NCI-H2196 treated with DMSO at 0.1 percent for 48 hours (cell line): ENCODE data around the gene KNDC1.

ENCODE experiments used
- DNase-seq: peaks from one replicate; lab custom pipeline; 2025; ENCODE audit not compliant: unreplicated experiment; lab: John Stamatoyannopoulos, UW

The KNDC1 gene

GRCh38 chr10:133189256-133189655 lies 29.2 kb downstream of the KNDC1 start:
- no peak for DNase-seq

GRCh38 chr10:133189726-133190125 lies 29.7 kb downstream of the KNDC1 start:
- DNase-seq = no peak

DNA sequence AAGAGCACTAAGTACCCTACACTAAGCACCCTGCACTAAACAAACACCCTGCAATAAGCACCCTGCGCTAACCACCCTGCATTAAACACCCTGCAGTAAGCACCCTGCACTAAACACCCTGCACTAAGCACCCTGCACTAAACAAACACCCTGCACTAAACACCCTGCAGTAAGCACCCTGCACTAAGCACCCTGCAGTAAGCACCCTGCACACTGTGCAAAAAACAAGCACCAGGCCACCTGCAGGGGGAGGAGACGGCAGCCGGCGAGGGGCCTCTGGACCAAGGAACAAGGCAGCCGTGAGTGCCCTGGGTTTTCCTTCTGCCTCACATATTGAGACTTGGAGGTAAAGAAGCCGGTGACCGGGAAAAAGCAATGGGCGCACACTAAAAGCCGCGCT lies 30.2 kb downstream of the KNDC1 start:
- no peak for DNase-seq

GRCh38 chr10:133191651-133192050 lies 31.6 kb downstream of the KNDC1 start:
- no peak for DNase-seq

GRCh38 chr10:133194151-133194550 lies 34.1 kb downstream of the KNDC1 start:
- DNase-seq = no peak

- DNase-seq = no peak
Measured at GRCh38 chr10:133195096-133195495, 35.1 kb downstream of the KNDC1 start.

GRCh38 chr10:133195611-133196010 lies 35.6 kb downstream of the KNDC1 start:
- no peak for DNase-seq

GRCh38 chr10:133196221-133196915 lies 36.3 kb downstream of the KNDC1 start:
- DNase-seq = no peak

DNA sequence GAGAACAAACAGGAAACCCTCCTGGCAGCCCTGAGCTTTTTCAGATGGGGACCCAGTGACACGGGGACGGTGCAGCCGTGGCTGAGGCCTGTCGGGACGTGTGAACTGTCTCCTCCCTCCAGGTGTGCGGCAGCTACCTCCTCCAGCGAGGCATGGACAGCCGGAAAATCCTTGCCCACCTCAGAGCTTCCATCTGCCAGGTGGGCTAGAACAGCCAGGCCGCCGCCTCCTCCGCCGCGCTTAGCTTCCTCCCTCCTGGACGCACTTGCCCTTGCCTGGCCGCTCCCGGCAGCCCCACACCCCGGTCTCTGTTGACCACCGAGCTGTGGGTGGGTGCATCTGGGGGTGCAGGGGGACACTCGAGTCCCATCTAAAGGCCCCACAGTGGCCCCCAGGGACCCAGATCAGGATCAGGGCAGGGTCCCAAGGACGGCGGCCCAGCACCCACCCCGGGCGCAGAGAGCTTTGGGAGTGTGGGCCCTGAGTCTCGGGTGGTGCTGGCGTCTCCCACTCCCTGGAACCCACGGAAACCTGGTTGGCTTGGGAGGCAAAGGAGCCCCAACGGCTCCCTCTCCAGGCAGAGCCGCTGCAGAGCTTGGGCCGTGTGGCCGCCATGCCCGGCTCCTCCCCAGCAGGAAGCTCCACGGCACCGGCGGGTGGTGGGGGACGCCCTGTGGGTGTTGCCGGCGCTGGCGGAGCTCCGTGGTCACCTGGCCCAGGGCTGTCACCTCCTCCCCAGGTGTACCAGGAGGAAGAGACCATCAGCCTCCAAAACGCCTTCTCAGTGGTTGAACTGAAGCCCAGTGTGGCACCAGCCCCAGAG lies 37.1 kb downstream of the KNDC1 start:
- DNase-seq = no peak

DNA sequence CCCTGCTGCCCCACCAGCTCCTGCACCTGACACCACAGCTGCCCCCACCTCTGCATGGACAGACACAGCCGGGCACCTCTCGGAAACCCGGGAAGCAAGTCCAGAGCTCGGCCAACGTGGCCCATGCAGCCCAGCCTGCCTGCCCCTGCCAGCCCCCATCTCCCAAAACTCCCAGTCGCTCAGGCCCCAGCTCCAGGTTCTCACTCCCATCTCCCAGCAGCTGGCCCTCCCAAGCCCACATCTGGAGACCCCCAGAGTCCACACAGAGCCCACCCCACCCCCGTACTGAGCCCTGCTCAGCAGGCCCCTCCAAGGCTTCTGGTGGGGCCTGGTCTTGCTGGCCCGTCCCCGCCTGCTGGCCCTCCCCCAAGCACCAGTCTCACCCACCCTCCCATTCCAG lies 37.8 kb downstream of the KNDC1 start:
- no peak for DNase-seq

GRCh38 chr10:133198206-133198605 lies 38.2 kb downstream of the KNDC1 start:
- no peak for DNase-seq

DNA sequence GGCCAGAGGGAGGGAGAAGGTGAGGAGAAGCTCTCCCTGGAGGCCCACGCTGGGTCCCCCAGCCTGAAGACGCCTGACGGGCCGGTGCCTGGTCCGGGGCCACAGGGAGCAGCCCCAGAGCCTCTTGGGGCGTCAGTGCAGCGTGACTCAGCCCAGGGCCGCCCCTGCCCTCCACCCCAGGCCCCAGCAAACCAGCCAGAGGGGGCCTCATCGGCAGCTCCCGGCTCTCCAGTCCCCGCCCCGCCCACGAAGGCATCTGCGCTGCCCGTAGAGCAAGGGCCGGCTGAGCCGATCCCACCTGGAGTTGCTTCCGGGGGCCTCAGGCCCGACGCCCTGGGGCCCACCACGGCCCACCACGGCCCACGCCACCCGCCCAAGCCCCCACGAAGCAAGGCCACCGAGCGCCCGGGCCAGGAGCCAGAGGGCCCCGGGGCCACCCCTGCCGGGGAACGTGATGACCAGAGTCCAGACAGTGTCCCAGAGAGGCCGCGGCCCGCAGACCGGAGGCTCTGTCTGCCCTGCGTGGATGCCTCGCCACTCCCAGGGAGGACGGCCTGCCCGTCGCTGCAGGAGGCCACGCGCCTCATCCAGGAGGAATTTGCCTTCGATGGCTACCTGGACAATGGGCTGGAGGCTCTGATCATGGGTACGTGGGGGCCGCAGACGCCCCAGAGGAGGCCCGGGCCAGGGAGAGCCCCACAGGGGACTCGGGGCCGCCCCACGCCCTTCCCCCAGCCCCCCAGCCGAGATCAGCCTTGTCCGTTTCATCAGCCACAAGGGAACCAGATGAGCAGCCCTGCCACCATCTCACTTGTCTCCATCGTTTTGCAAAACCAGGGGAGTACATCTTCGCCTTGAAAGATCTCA lies 38.8 kb downstream of the KNDC1 start:
- no peak for DNase-seq

- no peak for DNase-seq
Measured at GRCh38 chr10:133199488-133199885, 39.5 kb downstream of the KNDC1 start.

GRCh38 chr10:133199992-133200611 lies 40.1 kb downstream of the KNDC1 start:
- no peak for DNase-seq

DNA sequence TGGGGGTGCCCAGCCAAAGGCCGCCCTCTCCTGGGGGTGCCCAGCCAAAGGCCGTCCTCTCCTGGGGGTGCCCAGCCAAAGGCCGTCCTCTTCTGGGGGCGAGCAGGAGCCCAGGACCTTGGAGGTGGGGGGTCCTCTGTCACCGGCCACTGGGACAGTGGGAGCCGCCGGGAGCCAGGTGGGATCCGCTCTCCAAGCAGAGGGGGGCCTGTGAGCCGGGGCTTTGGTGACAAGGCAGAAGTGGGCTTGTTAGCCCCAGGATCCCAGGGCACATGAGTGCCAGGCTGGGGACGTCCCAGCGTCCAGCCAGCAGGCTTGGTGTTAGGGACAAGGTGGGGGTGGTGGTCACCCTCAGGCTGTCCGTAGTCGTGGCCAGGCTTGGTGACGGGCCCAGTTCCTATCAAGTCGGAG lies 40.6 kb downstream of the KNDC1 start:
- no peak for DNase-seq

GRCh38 chr10:133201151-133201947 lies 41.3 kb downstream of the KNDC1 start:
- no peak for DNase-seq

GRCh38 chr10:133201948-133202725 lies 42.1 kb downstream of the KNDC1 start:
- no peak for DNase-seq

GRCh38 chr10:133202778-133203651 lies 43.0 kb downstream of the KNDC1 start:
- DNase-seq = no peak
